Activated CD4-positive, alpha-beta T cell treated with anti-CD3 and anti-CD28 coated beads, Interleukin-2, amount 10 ng/mL, durations not matched to agents 24 days and 14 days (primary cell): ENCODE results near the gene MAJIN. TPM values are rescaled to one million over a fixed set of nuclear protein-coding genes. Genes with fewer than 3 reads are reported as not detected.

Experiments used
- DNase-seq: peaks from one replicate; pipeline ENCODE4 v3.0.0; 2022
- H3K27ac Mint-ChIP-seq: one replicate; pipeline ENCODE4 v1.8.0; 2022; ENCODE audit warnings: mild to moderate bottlenecking, mixed read lengths
- H3K27me3 Mint-ChIP-seq: one replicate; pipeline ENCODE4 v1.8.0; 2022; ENCODE audit warnings: mixed read lengths
- H3K36me3 Mint-ChIP-seq: one replicate; pipeline ENCODE4 v1.8.0; 2022; ENCODE audit warnings: low read depth, mild to moderate bottlenecking, mixed read lengths
- H3K4me1 Mint-ChIP-seq: one replicate; pipeline ENCODE4 v1.8.0; 2021; ENCODE audit warnings: mixed read lengths
- H3K4me3 Mint-ChIP-seq: one replicate; pipeline ENCODE4 v1.8.0; 2022; ENCODE audit warnings: mild to moderate bottlenecking, moderate library complexity, mixed read lengths
- H3K9me3 Mint-ChIP-seq: one replicate; pipeline ENCODE4 v1.8.0; 2021; ENCODE audit warnings: mixed read lengths
- intact Hi-C: fragments of 100-400 bp; cut with micrococcal nuclease; formaldehyde crosslinking; loops from one replicate; pipeline ENCODE4 v1.15.1; 2023
- total RNA-seq: library from RNA; stranded (reverse); gene quantifications from 2 replicates; pipeline ENCODE4 v1.2.3, GENCODE V29; 2022

The MAJIN gene
- total RNA-seq, 1 donor from 2014 or later = not detected

GRCh38 chr11:64908766-64909165 lies 63.1 kb downstream of the MAJIN start:
- no peak for DNase-seq
- Mint-ChIP-seq H3K9me3 (no peaks in the 10 kb centered on the region), H3K4me3 (no peak overlapping the region), H3K4me1 (no peaks in the 10 kb centered on the region), H3K27ac (no peak overlapping the region), H3K27me3 (no peaks in the 10 kb centered on the region), H3K36me3 (peaks cover 37% of the 10 kb centered on the region)
- intact Hi-C loops = no loop called here

GRCh38 chr11:64906314-64906635 lies 65.6 kb downstream of the MAJIN start:
- no peak overlapping the region for H3K4me3 Mint-ChIP-seq
- intact Hi-C loops = no loop called here
- no peaks in the 10 kb centered on the region for H3K9me3 Mint-ChIP-seq
- no peaks in the 10 kb centered on the region for H3K27me3 Mint-ChIP-seq
- peaks cover 33% of the 10 kb centered on the region for H3K36me3 Mint-ChIP-seq
- peaks cover 6% of the 10 kb centered on the region for H3K4me1 Mint-ChIP-seq
- H3K27ac Mint-ChIP-seq = no peak overlapping the region
- DNase-seq = no peak

- DNase-seq = no peak
- Mint-ChIP-seq H3K9me3 (no peaks in the 10 kb centered on the region), H3K27ac (no peak overlapping the region), H3K27me3 (no peaks in the 10 kb centered on the region), H3K4me3 (no peak overlapping the region), H3K36me3 (peaks cover 32% of the 10 kb centered on the region), H3K4me1 (peaks cover 6% of the 10 kb centered on the region)
- intact Hi-C loops = no loop called here
Measured at GRCh38 chr11:64905516-64906313, 66.2 kb downstream of the MAJIN start.

GRCh38 chr11:64903291-64903833 lies 68.5 kb downstream of the MAJIN start:
- Mint-ChIP-seq H3K4me1 (peaks cover 12% of the 10 kb centered on the region), H3K9me3 (no peaks in the 10 kb centered on the region), H3K4me3 (no peak overlapping the region), H3K27ac (no peak overlapping the region), H3K27me3 (no peaks in the 10 kb centered on the region), H3K36me3 (peaks cover 34% of the 10 kb centered on the region)
- intact Hi-C loops = no loop called here
- DNase-seq = no peak

- Mint-ChIP-seq H3K27ac (no peak overlapping the region), H3K4me3 (no peak overlapping the region), H3K27me3 (no peaks in the 10 kb centered on the region), H3K36me3 (peaks cover 27% of the 10 kb centered on the region), H3K9me3 (no peaks in the 10 kb centered on the region), H3K4me1 (peaks cover 12% of the 10 kb centered on the region)
- intact Hi-C loops = no loop called here
- no peak for DNase-seq
Measured at GRCh38 chr11:64902102-64902900, 69.6 kb downstream of the MAJIN start.

GRCh38 chr11:64900774-64901173 lies 71.1 kb downstream of the MAJIN start:
- H3K4me3 Mint-ChIP-seq = no peak overlapping the region

GRCh38 chr11:64900263-64900678 lies 71.6 kb downstream of the MAJIN start:
- peak; percentile 89 for DNase-seq
- intact Hi-C loops = no loop called here
- Mint-ChIP-seq H3K27ac (peak overlapping the region; percentile 91), H3K36me3 (peaks cover 24% of the 10 kb centered on the region), H3K4me1 (peaks cover 12% of the 10 kb centered on the region), H3K9me3 (no peaks in the 10 kb centered on the region), H3K4me3 (peak overlapping the region; percentile 68), H3K27me3 (no peaks in the 10 kb centered on the region)

More at GRCh38 chr11:64900774-64901173, 71.1 kb downstream of the MAJIN start:
- peaks cover 28% of the 10 kb centered on the region for H3K36me3 Mint-ChIP-seq
- H3K9me3 Mint-ChIP-seq = no peaks in the 10 kb centered on the region
- no peak for DNase-seq
- H3K27me3 Mint-ChIP-seq = no peaks in the 10 kb centered on the region
- peaks cover 12% of the 10 kb centered on the region for H3K4me1 Mint-ChIP-seq
- no peak overlapping the region for H3K27ac Mint-ChIP-seq
- intact Hi-C loops = no loop called here

GRCh38 chr11:64898541-64898940 lies 73.4 kb downstream of the MAJIN start:
- intact Hi-C loops = no loop called here
- Mint-ChIP-seq H3K4me3 (no peak overlapping the region), H3K27ac (no peak overlapping the region), H3K36me3 (peaks cover 25% of the 10 kb centered on the region), H3K27me3 (no peaks in the 10 kb centered on the region), H3K4me1 (peaks cover 15% of the 10 kb centered on the region), H3K9me3 (no peaks in the 10 kb centered on the region)
- DNase-seq = no peak

GRCh38 chr11:64898076-64898445 lies 73.8 kb downstream of the MAJIN start:
- Mint-ChIP-seq H3K36me3 (peaks cover 24% of the 10 kb centered on the region), H3K4me3 (no peak overlapping the region)

GRCh38 chr11:64897381-64898075 lies 74.4 kb downstream of the MAJIN start:
- no peak overlapping the region for H3K27ac Mint-ChIP-seq
- DNase-seq = no peak
- no peaks in the 10 kb centered on the region for H3K27me3 Mint-ChIP-seq
- no peak overlapping the region for H3K4me3 Mint-ChIP-seq
- H3K4me1 Mint-ChIP-seq = peaks cover 15% of the 10 kb centered on the region
- no peaks in the 10 kb centered on the region for H3K9me3 Mint-ChIP-seq
- H3K36me3 Mint-ChIP-seq = peaks cover 23% of the 10 kb centered on the region
- intact Hi-C loops = no loop called here

More at GRCh38 chr11:64898076-64898445, 73.8 kb downstream of the MAJIN start:
- Mint-ChIP-seq H3K9me3 (no peaks in the 10 kb centered on the region), H3K27me3 (no peaks in the 10 kb centered on the region), H3K4me1 (peaks cover 15% of the 10 kb centered on the region), H3K27ac (no peak overlapping the region)
- intact Hi-C loops = no loop called here
- DNase-seq = no peak

- no peak for DNase-seq
- Mint-ChIP-seq H3K36me3 (peaks cover 20% of the 10 kb centered on the region), H3K27ac (no peak overlapping the region), H3K4me3 (no peak overlapping the region), H3K27me3 (no peaks in the 10 kb centered on the region), H3K9me3 (no peaks in the 10 kb centered on the region), H3K4me1 (peaks cover 12% of the 10 kb centered on the region)
- intact Hi-C loops = no loop called here
Measured at GRCh38 chr11:64896448-64897022, 75.4 kb downstream of the MAJIN start.

GRCh38 chr11:64894812-64895452 lies 77.0 kb downstream of the MAJIN start:
- DNase-seq = no peak
- Mint-ChIP-seq H3K36me3 (peaks cover 13% of the 10 kb centered on the region), H3K27ac (no peak overlapping the region), H3K27me3 (no peaks in the 10 kb centered on the region), H3K4me3 (no peak overlapping the region), H3K4me1 (peaks cover 6% of the 10 kb centered on the region), H3K9me3 (no peaks in the 10 kb centered on the region)
- intact Hi-C loops = loop anchor here (1.0 kb wide), 1 partner anchor 48 kb away; no protein-coding TSS in a partner anchor
